HTERT RPE-1 (cell line): ENCODE results near the gene CHRNB2.
"Not testable (repeated sequence)": the region's sequence is repeated elsewhere in the genome, so short reads cannot be mapped to it uniquely, and the experiment has no call there.

ENCODE experiments used
- in situ Hi-C: fragments of 300-500 bp; cut with MboI; formaldehyde crosslinking; loops from 4 replicates; pipeline ENCODE4 v1.14.3; 2020; ENCODE audit warnings: low sequenced_read_pairs

CHRNB2 gene

GRCh38 chr1:154567386-154568156, at the start of gene CHRNB2:
Gene CHRNB2, plus strand, starts transcription at chr1:154567778. Its CDS starts 267 bp downstream, at chr1:154568045.
- in situ Hi-C loops: no loop called here

- in situ Hi-C loops: no loop called here
These were observed 48.0 kb upstream of the CHRNB2 start for GRCh38 chr1:154519591-154519991.

DNA sequence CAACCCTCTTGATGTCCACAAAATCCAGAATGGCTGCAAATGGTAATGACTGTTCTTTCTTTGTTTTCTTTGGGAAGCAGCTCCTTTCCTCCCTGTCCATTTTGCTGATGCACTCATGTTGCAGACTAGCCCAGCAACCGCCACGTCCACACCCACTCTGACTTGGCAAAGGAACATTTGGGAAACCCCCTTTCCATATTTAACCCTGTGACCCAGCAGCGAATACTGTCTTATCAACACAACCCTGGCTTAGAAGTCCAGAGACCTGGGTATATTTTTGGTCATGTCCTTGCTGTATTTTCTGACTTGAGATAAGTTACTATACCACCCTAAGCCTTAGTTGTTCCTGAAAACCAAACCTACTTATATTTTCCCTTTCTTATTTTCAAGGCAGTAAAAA, 47.2 kb upstream of the CHRNB2 start:
- in situ Hi-C loops: no loop called here

DNA sequence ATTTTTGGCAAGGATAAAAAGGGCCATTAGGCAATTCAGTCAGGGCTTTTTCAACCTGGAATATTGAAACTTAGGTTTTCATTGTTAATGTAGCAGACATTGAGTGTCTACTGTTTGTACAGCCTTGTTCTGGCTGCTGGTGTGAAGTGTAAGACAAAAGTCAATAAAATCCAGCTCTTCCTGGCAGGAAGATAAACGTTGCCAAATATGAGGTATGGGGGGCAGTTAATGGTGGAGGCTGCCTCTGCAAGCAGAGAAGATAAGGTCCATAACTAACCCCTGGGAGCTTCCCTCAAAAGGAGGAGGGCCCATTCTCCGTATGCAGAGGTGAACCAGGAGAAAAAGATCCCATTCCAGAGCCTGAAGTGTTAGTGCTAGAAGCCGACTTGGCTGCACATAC, 45.9 kb upstream of the CHRNB2 start:
- in situ Hi-C loops: no loop called here

- in situ Hi-C loops: no loop called here
These were observed 42.7 kb upstream of the CHRNB2 start for GRCh38 chr1:154524881-154525280.

DNA sequence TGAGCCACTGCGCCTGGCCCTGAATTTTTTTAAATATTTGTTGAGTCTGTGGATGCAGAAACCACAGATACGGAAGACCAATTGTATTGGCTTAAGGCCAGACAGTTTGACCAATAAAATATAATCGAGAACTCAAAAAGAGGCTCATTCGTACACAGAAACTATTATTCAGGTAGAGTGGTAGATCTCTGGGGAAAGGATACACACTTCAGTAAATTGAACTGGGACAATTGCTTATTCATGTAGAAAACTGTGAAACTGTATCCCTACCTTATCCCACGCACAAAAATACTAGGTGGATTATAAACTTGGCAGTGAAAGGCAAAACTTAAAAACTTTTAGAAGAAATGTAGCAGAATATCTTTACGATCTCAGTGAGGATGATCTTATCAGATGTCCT, 40.4 kb upstream of the CHRNB2 start:
- in situ Hi-C loops: no loop called here

DNA sequence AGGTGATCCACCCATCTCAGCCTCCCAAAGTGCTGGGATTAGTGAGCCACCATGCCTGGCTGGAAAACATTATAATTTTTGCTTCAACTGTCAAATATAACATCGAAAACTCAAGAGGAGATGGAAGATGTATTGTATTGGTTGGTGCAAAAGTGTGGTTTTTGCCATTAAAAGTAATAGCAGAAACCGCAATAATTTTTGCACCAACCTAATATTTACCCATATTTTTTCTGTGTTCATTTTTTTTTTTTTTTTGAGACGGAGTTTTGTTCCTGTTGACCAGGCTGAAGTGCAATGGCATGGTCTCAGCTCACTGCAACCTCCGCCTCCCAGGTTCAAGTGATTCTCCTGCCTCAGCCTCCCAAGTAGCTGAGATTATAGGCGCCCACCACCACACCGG, 38.3 kb upstream of the CHRNB2 start:
- in situ Hi-C loops: no loop called here

DNA sequence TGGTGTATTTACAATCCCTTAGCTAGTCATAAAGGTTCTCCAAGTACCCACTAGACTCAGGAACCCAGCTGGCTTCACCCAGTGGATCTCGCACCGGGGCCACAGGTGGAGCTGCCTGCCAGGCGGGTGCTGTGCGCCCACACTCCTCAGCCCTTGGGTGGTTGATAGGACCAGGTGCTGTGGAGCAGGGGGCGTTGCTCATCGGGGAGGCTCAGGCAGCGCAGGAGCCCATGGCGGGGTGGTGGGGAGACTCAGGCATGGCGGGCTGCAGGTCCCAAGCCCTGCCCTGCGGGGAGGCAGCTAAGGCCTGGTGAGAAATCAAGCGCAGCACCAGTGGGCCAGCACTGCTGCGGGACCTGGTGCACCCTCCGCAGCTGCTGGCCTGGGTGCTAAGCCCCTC, 35.6 kb upstream of the CHRNB2 start:
- in situ Hi-C loops: not testable (repeated sequence)

- in situ Hi-C loops: no loop called here
These were observed 33.4 kb upstream of the CHRNB2 start for GRCh38 chr1:154533952-154534844.

DNA sequence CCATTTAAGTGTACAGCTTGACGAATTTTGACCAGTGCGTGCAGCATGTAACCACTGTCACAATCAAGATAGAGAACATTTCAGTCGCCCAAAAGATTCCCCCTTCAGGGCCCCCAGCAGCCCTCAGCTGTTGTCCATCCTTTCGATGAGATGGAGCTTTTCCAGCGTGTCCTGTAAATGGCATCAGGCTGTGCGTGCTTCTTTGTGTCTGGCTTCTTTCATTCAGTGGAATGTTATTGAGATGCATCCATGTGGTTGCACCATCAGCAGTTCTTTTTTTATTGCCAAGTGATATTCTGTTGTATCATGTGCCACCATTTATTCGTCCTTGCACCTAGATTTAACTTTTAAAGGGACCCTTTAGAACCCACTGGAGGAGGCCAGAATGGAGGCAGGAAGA, 31.0 kb upstream of the CHRNB2 start:
- in situ Hi-C loops: no loop called here

GRCh38 chr1:154539486-154540483, 27.8 kb upstream of the CHRNB2 start:
- in situ Hi-C loops: no loop called here

- in situ Hi-C loops: no loop called here
These were observed 26.3 kb upstream of the CHRNB2 start for GRCh38 chr1:154541231-154541630.

GRCh38 chr1:154546264-154547063, 21.1 kb upstream of the CHRNB2 start:
- in situ Hi-C loops: no loop called here

DNA sequence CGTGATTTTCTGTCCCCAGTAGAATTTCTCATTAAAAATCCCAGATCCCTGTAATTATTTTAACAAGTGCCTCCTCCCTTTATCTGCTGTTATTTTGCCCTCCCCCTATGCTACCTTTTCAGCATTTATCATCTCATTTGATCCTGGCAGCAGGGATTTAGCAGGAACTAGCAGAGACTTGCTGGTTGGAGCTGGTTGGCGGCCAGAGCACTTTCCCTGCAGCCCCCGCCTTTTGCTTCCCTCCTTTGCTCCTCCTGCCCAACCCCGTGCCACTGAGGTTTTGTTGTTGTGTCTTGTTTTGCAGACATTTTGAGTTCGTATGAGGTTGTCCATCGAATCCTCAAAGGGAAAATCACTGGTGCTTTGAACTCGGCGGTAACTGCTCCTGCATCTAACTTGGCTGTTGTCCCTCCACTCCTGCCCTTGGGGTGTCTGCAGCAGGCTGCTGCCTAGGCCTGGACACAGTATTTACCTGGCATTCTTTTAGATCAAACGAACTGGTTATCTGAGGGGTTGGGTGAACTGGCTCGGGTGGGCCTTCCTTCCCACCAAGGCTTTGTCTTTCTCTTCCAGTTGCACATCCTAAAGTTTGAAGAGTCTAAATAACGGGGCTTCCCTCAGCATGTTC, 20.4 kb upstream of the CHRNB2 start:
- in situ Hi-C loops: no loop called here

- in situ Hi-C loops: no loop called here
These were observed 19.6 kb upstream of the CHRNB2 start for GRCh38 chr1:154548028-154548427.

- in situ Hi-C loops: no loop called here
These were observed 18.3 kb upstream of the CHRNB2 start for GRCh38 chr1:154549202-154549770.

DNA sequence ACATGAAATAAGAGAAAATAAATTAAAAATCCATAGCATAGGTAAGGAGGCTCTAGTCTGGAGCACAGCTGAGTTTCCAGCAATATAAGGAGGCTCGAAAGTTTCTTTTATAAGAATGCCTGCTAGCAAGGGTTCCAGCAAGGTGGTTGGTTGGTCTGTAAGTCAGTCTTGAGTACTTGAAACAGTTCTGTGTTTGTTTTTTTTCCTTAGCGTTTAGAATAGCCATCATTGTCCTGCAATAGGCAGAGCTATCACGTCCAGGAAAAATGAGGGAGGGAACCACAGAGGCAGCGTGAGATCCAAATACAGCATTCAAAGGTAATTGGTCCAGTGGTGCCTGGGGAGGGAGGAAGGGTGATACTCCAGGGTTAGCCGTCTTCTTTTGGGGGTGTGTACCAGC, 17.5 kb upstream of the CHRNB2 start:
- in situ Hi-C loops: no loop called here

GRCh38 chr1:154550657-154551056, 16.9 kb upstream of the CHRNB2 start:
- in situ Hi-C loops: no loop called here

GRCh38 chr1:154551474-154551873, 16.1 kb upstream of the CHRNB2 start:
- in situ Hi-C loops: no loop called here
